ENCODE results near the gene GIMAP1. TPM values are rescaled to one million over a fixed set of nuclear protein-coding genes. Genes with fewer than 3 reads are reported as not detected.
"Not testable (repeated sequence)": the region's sequence is repeated elsewhere in the genome, so short reads cannot be mapped to it uniquely, and the experiment has no call there.

GIMAP1 gene
- total RNA-seq, result 1 to 10 TPM in 2 of 3 donors, under 1 TPM in 1; 0.84 to 3.6 (median 2.9) TPM
- long read RNA-seq, donor 1, full-length matches to known transcripts, result 14 of 14 reads
- long read RNA-seq, donor 1, partial matches to known transcripts, result 0 of 14 reads
- long read RNA-seq, donor 1, other reads (novel, unspliced or antisense), result 0 of 14 reads
- long read RNA-seq, donor 2, full-length matches to known transcripts, result 6 of 6 reads
- long read RNA-seq, donor 2, partial matches to known transcripts, result 0 of 6 reads
- long read RNA-seq, donor 2, other reads (novel, unspliced or antisense), result 0 of 6 reads

DNA sequence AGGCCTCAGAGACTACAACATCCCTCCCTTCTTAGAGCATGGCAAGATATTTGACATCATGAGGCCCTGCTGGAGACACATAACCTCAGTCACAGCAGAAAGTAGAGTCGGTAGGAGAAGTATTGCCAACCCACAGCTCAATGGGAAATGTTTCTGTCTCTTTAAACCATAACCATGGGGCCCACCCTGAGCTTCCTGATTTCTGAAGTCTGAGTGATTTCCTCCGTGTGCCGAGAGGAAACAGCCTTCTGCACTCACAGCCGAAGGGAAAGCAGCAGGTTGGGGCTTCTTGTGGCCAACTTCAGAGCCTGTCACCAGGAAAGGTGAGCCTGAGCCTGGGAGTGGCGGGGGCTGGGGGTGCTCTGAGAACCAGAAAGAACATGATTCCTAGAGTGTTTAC lies at the start of gene GIMAP1:
TSS of gene GIMAP1 (plus strand) at position 246 of the 400 bp plus-strand sequence. CDS start 2,435 bp downstream, outside the sequence.
- intact Hi-C loops (cut with DNase I, micrococcal nuclease), result no loop called here
- Histone ChIP-seq H3K4me1 (ENCODE audit: low read depth) (no peaks in the 10 kb centered on the region), H3K9me3 (no peaks in the 10 kb centered on the region), H3K4me3 (peak within 1 kb of the TSS; percentile 6), H3K36me3 (ENCODE audit: low read depth) (no peaks in the 10 kb centered on the region)
- TF ChIP-seq, protein P1, sequence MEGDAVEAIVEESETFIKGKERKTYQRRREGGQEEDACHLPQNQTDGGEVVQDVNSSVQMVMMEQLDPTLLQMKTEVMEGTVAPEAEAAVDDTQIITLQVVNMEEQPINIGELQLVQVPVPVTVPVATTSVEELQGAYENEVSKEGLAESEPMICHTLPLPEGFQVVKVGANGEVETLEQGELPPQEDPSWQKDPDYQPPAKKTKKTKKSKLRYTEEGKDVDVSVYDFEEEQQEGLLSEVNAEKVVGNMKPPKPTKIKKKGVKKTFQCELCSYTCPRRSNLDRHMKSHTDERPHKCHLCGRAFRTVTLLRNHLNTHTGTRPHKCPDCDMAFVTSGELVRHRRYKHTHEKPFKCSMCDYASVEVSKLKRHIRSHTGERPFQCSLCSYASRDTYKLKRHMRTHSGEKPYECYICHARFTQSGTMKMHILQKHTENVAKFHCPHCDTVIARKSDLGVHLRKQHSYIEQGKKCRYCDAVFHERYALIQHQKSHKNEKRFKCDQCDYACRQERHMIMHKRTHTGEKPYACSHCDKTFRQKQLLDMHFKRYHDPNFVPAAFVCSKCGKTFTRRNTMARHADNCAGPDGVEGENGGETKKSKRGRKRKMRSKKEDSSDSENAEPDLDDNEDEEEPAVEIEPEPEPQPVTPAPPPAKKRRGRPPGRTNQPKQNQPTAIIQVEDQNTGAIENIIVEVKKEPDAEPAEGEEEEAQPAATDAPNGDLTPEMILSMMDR (IDR thresholded peaks at IDR 0.05), result no peak
- DNase-seq (peak; percentile 44 to 58 (median 55)), ATAC-seq (peak; percentile 79)

DNA sequence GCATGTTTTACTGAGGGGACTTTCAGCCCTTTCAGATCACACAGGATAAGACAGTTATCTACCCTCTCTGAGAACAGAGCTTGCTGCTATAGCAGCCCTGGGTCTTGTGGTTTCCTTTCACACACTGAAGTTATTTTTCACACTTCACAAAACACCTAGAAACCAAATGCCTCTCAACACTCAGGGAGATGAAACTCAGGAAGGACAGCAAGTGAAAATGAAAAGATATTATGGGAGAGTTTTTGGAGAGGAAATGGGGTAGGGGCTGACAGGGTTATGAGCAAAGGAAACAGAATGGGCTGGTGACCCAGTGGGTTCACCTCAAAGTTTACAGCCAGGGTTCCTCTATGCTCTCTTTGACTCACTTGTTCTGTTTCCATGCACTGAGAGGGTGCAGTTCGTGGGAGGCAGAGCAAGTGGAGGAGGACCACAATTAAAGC lies 47.9 kb upstream of the GIMAP1 start:
- TF ChIP-seq, protein P1 (IDR thresholded peaks at IDR 0.05), result no peak
- no peaks in the 10 kb centered on the region for H3K4me1 ChIP-seq (ENCODE audit: low read depth)
- ATAC-seq (peak; percentile 73), DNase-seq (no peak)
- no peak overlapping the region for H3K4me3 ChIP-seq
- no peaks in the 10 kb centered on the region for H3K9me3 ChIP-seq
- intact Hi-C loops (cut with DNase I, micrococcal nuclease), result no loop called here
- no peaks in the 10 kb centered on the region for H3K36me3 ChIP-seq (ENCODE audit: low read depth)

GRCh38 chr7:150668977-150669376 lies 47.4 kb upstream of the GIMAP1 start:
- no peak overlapping the region for H3K4me3 ChIP-seq
- no peaks in the 10 kb centered on the region for H3K36me3 ChIP-seq (ENCODE audit: low read depth)
- ATAC-seq (no peak), DNase-seq (no peak)
- TF ChIP-seq, protein P1 (IDR thresholded peaks at IDR 0.05), result no peak
- H3K9me3 ChIP-seq, result no peaks in the 10 kb centered on the region
- no peaks in the 10 kb centered on the region for H3K4me1 ChIP-seq (ENCODE audit: low read depth)
- intact Hi-C loops (cut with DNase I, micrococcal nuclease), result no loop called here

DNA sequence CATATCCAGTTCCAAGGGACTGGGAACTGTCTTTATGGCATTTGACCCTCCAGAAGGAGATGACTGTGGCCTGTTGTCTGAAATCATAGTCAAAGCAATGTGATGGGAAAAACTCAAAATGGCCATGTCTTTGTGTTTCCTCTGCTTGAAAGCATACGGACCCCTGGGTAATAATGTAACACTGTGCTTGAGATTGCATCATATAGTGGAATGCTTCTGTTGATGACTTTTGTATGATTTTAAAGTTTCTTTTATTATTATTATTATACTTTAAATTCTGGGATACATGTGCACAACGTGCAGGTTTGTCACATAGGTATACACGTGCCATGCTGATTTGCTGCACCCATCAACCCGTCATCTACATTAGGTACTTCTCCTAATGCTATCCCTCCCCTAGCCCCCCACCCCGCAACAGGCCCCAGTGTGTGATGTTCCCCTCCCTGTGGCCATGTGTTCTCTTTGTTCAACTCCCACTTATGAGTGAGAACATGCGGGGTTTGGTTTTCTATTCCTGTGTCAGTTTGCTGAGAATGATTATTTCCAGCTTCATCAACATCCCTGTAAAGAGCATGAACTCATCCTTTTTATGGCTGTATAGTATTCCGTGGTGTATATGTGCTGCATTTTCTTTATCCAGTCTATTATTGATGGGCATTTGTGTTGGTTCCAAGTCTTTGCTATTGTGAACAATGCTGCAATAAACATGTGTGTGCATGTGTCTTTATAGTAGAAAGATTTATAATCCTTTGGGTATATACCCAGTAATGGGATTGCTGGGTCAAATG lies 44.4 kb upstream of the GIMAP1 start:
- H3K9me3 ChIP-seq; H3K4me1 ChIP-seq (ENCODE audit: low read depth); H3K4me3 ChIP-seq; DNase-seq; intact Hi-C loops (cut with DNase I, micrococcal nuclease); ATAC-seq; H3K36me3 ChIP-seq (ENCODE audit: low read depth): not testable (repeated sequence)

- H3K4me3 ChIP-seq, result no peak overlapping the region
- no peaks in the 10 kb centered on the region for H3K9me3 ChIP-seq
- TF ChIP-seq, protein P1 (IDR thresholded peaks at IDR 0.05), result no peak
- H3K36me3 ChIP-seq (ENCODE audit: low read depth), result no peaks in the 10 kb centered on the region
- intact Hi-C loops (cut with DNase I, micrococcal nuclease), result no loop called here
- DNase-seq (no peak), ATAC-seq (no peak)
- H3K4me1 ChIP-seq (ENCODE audit: low read depth), result no peaks in the 10 kb centered on the region
Observed at GRCh38 chr7:150675714-150676113, 40.7 kb upstream of the GIMAP1 start.

DNA sequence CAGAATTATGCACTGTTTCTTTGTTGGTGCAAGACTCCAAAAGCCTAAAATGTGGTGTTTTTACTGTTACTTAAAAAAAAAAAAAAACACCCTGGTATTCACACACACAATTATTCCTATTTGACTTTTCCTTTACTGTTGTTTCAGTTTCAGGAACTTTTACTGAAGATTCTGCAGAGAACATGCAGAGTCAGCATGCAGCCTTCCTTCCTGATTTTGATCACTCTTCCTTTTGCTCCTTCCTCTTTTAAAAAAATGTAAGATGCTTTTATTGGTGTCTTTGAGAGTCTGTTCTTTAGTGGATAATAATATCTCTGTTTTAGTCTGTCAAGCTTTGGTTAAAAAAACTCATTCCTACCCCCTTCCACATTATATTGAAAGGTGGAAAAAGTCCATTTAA lies 40.1 kb upstream of the GIMAP1 start:
- H3K4me3 ChIP-seq; H3K36me3 ChIP-seq (ENCODE audit: low read depth); H3K4me1 ChIP-seq (ENCODE audit: low read depth); DNase-seq; intact Hi-C loops (cut with DNase I, micrococcal nuclease); ATAC-seq; H3K9me3 ChIP-seq: not testable (repeated sequence)

DNA sequence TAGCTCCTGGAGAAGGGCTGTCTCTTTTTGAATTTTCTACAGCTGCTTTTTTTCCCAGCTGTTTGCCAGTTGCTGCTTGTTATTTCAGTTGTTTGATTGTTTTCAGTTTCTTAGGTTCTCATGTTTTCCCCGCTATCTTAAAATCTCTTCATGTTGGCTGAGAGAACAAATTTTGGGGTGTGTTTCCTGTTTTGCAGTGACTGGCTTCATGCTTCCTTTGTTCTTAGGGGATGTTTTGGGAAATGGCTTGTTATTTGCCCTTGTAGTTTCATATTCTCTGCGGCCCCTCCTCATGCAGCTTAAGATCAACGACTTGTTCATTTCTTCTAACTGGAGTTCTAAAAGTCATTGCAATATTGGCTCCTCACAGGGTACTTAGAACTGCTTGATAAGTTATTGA lies 39.6 kb upstream of the GIMAP1 start:
- peak; percentile 56 for ATAC-seq
- intact Hi-C loops (cut with DNase I, micrococcal nuclease); DNase-seq; H3K9me3 ChIP-seq; H3K4me3 ChIP-seq; H3K36me3 ChIP-seq (ENCODE audit: low read depth); H3K4me1 ChIP-seq (ENCODE audit: low read depth): not testable (repeated sequence)

GRCh38 chr7:150678601-150679000 lies 37.8 kb upstream of the GIMAP1 start:
- H3K4me1 ChIP-seq (ENCODE audit: low read depth); ATAC-seq; H3K4me3 ChIP-seq; H3K9me3 ChIP-seq; intact Hi-C loops (cut with DNase I, micrococcal nuclease); H3K36me3 ChIP-seq (ENCODE audit: low read depth): not testable (repeated sequence)
- peak in 1 of 3 donors; percentile 46 for DNase-seq

DNA sequence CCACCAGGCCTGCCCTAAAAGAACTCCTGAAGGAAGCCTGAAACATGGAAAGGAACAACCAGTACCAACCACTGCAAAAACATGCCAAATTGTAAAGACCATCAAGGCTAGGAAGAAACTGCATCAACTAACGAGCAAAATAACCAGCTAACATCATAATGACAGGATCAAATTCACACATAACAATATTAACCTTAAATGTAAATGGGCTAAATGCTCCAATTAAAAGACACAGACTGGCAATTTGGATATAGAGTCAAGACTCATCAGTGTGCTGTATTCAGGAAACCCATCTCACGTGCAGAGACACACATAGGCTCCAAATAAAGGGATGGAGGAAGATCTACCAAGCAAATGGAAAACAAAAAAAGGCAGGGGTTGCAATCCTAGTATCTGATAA lies 36.0 kb upstream of the GIMAP1 start:
- intact Hi-C loops (cut with DNase I, micrococcal nuclease); H3K4me1 ChIP-seq (ENCODE audit: low read depth); H3K9me3 ChIP-seq; DNase-seq; H3K36me3 ChIP-seq (ENCODE audit: low read depth); ATAC-seq; H3K4me3 ChIP-seq: not testable (repeated sequence)

All from mucosa of descending colon (tissue), 3 donors.